Glomerular visceral epithelial cell (primary cell): ENCODE results near the gene TRIM23.
A peak's percentile ranks its signal among the peaks of the same experiment; 100 is the strongest.

Experiments
- DNase-seq: peaks from one replicate; pipeline ENCODE4 v3.0.0-alpha.2; 2016; ENCODE audit errors: extremely low spot score

The TRIM23 gene

DNA sequence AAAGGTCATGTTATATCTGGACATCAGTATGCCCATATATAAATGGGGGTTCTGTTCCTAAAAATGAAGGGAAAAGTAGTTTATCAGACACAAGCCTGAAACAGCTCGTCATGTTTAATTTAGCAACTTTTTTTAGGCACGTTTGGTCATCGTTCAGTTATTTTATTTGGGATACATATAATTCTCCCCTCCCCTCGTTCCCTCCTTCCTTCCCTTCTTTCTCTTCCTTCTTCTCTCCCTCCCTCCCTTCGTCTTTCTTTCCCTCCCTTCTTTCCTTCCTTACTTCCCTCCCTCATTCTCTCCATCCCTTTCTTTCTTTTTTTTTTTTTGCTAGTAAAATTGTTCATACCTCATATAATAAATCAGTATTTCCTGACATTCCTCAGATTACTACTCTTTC is 57.6 kb downstream of the TRIM23 start:
- no peak for DNase-seq

DNA sequence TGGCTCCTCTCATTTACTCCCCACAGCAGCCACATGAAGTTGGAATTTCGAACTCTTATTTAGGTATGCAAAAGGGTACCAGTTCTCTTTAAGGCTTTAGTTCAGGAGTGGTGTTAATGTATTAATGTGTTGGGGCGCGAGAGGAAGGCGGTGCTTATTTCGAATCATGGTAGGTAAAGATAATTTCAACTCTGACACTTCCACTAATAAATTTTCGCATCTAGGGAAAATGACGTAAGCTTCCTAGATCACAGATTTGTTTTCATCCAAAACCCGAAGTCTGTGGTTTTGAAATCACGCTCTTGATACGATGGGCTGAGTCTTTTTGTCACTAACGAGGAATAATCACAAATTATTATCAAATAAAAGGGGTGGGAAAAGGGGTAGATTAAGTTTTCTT is 60.4 kb downstream of the TRIM23 start:
- peak; percentile 4 for DNase-seq

DNA sequence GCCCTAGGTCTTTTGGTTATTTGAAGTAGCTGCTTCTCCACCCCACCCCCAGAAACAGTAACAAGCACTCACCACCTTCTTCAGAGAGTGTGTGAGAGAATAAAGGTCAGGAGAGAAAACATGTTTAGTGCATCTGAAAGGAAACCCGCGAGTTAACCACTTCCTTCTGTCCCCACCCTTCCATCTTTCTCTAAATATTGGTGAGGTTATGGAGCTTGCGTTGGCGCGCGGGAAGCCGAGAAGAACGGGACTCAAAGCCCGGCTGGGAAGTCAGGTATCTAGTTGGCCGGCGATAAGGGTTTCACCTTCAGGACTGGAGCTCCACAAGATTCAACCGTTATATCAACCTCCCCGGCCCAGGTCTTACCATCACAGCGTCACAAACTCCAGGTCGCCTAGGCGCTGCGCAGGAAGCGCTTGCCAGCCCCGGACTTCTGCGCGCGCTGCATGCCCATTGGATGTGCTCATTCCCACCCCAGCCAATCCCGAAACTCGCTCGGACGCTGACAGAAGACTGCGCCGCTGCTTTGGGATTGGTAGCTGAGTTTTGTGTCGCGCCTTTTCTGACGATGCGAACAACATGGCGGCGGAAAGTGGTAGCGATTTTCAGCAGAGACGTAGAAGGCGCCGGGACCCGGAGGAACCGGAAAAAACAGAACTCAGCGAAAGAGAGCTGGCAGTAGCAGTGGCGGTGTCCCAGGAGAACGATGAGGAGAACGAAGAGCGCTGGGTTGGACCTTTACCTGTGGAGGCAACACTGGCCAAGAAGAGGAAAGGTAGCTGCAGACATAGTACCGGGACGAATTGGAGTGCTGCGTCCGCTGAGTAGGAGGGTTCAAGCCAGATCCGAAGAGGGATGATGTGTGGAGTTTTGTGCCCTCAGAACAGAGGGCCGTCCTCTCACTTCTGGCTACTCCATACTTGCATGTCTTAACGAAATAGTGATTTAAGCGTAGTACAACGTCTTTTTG is 61.1 kb downstream of the TRIM23 start, which contains the start of the genes CENPK and PPWD1:
TSS of gene CENPK (minus strand) at position 438 of the 971 bp plus-strand sequence. CDS start 8,261 bp downstream, outside the sequence.
TSS of gene PPWD1 (plus strand) at position 566 of the 971 bp plus-strand sequence. CDS start at position 581, 15 bp downstream.
- peak; percentile 97 for DNase-seq

DNA sequence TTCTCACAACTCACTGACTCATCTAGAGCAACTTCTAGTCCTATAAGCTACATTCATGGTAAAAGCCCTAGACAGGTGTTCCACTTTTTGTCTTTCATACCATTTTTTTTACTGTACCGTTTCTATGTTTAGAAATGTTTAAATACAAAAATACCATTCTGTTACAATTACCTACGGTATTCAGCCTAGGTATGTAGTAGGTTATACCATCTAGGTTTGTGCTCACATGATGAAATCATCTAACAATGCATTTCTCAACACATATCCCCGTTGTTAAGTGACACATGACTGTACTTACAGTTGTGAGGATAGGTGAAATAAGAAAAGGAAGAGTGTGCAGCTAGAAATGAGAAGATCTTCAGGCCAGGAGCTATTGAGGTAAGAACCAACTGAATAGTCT is 67.4 kb downstream of the TRIM23 start:
- DNase-seq = no peak

DNA sequence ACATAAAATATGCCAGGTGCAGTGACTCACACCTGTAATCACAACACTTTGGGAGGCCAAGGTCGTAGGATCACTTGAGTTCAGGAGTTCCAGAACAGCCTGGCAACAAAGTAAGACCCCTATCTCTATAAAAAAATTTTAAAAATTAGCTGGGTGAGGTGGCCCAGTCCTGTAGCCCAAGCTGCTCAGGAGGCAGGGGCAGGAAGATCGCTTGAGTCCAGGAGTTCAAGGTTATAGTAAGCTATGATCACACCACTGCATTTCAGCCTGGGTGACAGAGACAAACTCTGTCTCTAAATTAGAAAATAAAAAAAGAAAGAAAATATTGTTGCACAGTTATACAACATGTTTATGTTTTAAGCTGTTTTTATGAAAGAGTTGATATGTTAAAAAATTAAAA is 68.0 kb downstream of the TRIM23 start:
- no peak for DNase-seq

DNA sequence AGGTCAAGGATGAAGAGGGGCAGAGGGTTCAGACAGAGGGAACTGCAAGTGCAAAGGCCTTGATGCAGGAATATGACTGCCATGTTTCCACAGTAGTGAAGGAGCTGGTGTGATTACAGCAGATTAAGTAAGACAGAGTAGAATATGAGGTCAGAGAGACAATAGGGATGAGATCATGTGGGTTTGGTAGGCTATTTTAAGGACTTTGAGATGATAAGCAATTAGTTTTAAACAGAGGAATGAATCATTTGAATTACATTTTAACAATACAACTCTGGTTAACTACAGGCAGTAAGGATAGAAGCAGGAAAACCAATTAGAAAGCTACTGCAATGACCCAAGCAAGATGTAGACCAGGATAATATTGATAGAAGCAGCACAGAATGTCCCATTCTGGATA is 68.8 kb downstream of the TRIM23 start:
- no peak for DNase-seq

DNA sequence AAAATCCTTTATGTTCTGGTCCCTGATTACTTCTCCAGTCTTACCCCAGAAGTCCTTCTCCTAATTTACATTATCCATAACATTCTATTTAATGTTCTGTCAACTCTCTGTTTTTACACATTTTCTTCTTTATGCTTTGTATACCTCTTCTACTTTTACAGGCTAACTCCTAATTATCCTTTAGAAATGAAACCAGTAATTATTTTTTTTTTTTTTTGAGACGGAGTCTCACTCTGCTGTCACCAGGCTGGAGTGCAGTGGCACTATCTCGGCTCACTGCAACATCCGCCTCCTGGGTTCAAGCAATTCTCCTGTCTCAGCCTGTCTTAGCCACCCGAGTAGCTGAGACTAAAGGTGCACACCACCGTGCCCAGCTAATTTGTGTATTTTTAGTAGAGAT is 70.2 kb downstream of the TRIM23 start:
- DNase-seq = no peak

DNA sequence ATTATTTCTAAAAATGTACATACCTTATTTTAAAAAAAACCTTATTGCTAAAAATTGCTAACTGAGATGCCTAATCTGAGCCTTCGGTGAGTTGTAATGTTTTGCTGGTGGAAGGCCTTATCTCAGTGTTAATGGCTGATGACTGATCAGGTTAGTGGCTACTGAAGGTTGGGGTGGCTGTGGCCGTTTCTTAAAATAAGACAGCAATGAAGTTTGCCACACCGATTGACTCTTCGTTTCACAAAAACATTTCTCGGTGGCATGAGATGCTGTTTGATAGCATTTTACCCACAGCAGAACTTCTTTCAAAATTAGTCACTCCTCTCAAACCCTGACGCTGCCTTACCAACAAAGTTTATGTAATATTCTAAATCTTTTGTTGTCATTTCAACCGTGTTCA is 75.9 kb downstream of the TRIM23 start:
- DNase-seq = no peak

DNA sequence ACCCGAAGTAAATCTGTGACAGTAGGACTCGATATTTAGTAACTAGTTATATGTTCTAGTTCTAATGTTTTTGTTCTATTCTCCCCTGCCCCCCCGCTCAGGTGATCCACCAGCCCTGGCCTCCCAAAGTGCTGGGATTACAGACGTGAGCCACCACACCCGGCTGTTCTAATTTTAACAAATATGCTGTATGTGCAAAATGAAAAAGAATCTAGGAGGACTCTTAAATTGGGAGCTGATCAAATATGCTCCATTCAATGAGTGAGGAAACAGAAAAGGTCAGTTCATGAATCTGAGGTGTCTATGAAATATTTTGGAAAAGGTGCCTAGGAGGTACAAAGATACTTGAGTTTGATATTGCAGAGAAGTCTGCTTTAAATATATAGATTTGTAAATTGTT is 78.0 kb downstream of the TRIM23 start:
- no peak for DNase-seq

DNA sequence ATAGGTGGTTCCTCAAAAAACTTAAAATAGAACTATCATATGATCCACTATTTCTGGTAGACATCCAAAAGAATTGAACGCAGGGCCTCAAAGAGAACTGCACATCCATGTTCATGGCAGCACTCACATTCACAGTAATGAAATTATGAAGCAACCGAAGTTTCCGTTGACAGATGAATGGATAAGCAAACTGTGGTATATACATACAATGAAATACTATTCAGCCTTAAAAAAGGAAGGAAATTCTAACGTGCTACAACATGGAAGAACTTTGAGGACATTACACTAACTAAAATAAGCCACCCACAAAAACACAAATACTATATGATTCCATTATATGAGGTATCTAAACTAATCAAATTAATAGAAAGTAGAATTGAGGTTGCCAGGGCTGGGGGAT is 79.7 kb downstream of the TRIM23 start:
- no peak for DNase-seq

DNA sequence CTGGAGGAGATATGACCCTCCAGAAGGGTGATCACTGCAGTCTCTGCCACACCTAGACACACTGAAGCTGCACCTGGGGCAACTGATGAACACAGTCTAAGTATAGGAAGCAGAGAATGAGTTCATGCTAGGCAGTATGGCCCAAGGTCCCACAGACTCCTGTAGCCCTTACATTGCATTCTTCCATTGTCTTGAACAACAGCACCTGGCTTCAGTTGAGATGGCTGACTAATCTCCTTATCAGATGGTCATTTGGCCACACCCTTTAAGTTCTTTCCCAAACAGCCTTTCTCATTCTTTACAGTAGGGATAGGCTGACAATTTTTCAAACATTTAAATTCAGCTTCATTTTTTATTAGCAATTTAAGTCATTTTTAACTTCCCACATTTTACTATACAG is 84.3 kb downstream of the TRIM23 start:
- DNase-seq = no peak
